HG03097 (cell line): ENCODE results near the gene NXNL2.

Experiments
- ATAC-seq: cut with Tn5 transposase; IDR thresholded peaks from one replicate; pipeline ENCODE4 v1.9.1; 2021; ENCODE audit not compliant: unreplicated experiment, low FRiP score

The NXNL2 gene

DNA sequence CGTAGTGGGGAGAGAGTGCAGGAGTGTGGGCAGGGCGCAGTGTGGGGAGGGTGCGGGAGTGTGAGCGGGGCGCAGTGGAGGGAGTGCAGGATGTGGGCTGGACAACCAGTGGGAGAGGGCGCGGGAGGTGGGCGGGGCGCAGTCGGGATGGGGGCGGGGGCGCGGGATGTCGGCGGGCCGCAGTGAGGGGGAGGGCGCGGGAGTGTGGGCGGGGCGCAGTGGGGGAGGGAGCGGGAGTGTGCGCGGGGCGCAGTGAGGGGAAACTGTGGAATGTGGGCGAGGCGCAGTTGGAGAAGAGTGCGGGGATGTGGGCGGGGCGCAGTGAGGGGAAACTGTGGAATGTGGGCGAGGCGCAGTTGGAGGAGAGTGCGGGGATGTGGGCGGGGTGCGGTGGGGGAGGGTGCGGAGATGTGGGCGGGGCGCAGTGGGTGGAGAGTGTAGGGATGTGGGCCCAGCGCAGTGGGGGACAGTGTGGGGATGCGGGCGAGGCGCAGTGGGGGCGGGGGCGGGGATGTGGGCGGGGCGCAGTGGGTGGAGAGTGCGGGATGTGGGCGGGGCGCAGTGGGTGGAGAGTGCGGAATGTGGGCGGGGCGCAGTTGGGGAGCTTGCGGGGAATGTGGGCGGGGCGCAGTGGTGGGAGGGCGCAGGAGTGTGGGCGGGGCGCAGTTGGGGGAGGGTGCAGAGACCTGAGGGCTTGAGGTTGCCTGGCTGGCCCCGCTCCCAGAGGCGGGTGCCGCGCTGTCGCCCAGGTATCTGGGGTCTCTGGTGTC, at the start of gene NXNL2:
TSS of gene NXNL2 (plus strand) at position 723 of the 770 bp plus-strand sequence. CDS start 257 bp downstream, outside the sequence.
- ATAC-seq: no peak

DNA sequence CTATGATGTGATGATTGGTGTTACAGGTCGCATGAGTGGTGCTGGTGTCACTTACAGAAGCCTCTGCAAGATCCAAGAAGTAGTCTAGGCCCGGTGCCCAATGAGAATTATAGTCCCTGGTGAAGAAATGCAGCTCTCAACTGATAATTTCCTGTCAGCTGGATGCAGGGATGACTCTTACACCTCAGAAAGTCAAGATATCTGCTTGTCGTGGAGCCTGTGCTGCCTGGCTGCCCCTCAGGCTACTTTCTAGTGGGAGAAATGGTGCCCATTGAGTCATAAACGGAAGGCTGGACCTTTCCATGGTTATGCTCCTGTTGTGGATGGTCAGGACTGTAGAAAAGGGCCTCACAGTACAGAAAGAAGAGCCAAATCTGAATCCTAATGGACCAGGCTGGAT, 46.8 kb upstream of the NXNL2 start:
- ATAC-seq: no peak

DNA sequence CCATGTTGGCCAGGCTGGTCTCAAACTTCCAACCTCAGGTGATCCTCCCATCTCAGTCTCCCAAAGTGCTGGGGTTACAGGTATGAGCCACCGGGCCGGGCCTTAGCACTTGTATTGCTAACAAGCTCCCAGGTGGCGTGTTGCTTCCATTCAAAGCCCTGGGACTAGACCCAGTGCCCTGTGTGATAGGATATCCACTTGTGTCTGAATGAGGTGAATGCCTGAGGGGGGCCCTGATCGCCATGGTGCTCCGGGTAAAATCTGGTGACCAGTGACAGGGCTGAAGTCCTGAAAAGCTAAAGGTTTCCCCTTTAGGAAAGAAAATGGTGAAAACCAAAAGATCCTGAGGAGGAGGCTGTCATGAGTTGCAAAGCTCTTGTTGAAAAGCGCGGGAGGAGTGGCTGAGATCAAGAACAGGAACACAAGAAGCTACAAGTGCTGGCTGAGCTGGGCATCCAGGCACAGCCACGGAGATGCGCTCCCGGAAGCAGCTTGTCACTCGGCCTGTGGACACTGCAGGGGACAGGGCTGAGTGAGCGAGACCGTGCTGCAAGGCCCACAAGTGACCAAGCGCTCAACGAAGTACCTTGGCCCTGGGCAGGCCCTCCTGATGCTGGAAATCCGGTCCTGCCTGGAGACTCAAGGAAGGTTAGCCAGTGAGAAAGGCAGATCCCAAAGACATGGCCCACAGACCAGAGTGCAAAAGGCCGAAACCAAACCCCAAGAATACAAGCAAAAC, 39.8 kb upstream of the NXNL2 start:
- no peak for ATAC-seq

- no peak for ATAC-seq
These were observed 37.8 kb upstream of the NXNL2 start for GRCh38 chr9:88497224-88497623.

GRCh38 chr9:88498880-88499279, 36.1 kb upstream of the NXNL2 start:
- ATAC-seq: no peak

DNA sequence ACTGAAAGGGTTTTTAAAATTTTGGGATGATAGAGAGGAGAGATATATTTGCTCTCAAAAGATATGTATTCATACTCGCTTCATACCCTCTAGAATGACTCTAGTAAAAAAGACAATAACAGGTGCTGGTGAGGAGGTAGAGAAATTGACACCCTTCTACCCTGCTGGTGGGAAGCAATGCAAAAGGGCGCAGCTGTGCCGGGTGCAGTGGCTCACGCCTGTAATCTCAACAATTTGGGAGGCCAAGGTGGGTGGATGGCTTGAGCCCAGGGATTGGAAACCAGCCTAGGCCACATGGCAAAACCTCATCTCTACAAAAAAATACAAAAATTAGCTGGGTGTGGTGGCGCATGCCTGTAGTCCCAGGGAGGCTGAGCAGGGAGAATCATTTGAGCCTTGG, 33.9 kb upstream of the NXNL2 start:
- ATAC-seq: no peak

DNA sequence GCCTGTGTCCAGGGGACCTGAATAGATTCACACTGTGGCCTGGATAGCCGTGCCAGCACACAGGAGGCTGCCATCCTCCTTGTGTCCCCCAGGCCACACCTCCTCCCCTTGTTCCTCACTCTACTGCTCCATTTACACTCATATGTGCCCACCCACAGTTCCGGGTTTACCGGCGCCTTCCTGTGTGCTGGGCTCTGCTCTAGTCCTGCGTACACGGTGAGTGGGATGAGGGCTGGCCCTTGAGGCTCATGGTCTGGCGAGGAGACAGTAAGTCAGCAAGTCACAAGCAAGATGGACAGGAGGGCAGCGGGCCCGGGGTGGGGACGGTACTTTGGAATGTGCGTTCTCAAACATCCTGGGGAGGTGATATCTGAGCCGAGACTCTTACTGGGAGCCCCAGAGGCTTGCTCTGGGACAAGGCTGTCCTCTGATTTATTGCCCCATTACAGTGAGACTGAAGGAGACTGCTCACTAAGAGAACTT, 32.4 kb upstream of the NXNL2 start:
- no peak for ATAC-seq

GRCh38 chr9:88503081-88503844, 31.7 kb upstream of the NXNL2 start:
- ATAC-seq: no peak

DNA sequence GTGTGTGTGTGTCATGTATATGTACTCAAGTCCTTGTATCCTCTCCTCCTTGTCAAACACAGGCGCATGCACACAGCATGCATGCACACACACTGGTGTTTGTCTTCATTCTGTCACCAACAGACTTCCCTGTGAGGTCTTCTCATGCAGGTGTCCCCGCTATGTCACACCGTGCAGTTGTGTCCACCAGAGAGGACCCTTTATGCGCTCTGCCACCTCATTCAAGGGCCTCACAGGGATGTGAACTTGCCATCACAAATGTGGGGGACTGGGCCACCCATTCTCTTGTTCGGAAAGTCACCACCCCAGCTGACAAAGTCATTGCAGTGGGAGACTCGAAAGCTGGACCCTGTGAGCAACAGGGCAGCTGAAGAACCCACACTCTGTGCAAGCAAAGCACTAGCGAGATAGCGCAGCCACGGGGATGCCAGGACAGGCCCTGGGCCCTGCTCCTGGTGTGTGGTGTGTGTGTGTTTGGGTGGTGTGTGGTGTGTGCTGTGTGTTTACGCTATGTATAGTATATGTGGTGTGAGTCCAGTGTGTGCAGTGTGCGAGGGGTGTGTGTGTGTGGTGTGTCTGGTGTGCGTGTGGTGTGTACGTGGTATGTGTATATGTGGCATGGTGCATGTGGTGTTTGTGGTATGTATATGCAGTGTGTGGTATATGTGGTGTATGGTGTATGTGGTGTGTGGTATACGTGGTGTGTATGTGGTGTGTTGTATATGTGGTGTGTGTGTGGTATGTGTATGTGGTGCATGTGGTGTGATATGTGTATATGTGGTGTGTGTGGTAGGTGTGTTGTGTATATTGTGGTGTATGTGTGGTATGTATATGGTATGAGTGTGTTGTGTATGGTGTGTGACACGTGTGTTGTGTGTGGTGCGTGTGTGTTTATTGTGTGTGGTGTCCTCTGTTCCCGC, 30.9 kb upstream of the NXNL2 start:
- no peak for ATAC-seq

DNA sequence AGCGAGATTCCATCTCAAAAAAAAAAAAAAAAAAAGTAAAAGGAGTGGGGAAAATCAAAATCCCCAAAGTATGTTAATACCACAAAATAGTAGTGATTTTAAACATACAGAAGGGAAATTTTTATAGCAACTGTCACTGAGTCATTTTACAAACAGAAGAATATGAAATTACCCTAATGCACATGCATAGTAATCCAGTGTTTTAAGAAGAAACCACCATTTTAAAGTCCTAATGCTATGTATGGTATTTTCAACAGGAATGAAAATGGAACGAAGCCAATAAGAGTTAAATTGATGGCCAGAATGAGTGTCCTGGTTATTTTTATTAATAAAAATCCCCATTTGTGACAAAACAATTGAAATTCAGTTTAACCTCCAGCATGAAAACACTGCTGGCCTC, 26.7 kb upstream of the NXNL2 start:
- no peak for ATAC-seq

- no peak for ATAC-seq
These were observed 23.1 kb upstream of the NXNL2 start for GRCh38 chr9:88511906-88512305.

DNA sequence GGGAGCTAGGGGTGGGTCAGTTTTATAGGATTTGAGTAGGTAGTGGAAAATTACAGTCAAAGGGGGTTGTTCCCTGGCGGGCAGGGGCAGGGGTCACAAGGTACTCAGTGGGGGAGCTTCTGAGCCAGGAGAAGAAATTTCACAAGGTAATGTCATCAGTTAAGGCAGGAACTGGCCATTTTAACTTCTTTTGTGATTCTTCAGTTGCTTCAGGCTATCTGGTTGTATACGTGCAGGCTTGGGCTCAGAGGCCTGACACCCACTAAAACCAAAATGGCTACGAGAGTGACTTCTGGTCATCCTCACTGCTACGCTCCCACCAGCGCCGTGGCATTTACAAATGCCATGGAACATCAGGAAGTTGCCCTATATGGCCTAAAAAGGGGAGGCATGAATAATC, 20.7 kb upstream of the NXNL2 start:
- ATAC-seq: no peak

DNA sequence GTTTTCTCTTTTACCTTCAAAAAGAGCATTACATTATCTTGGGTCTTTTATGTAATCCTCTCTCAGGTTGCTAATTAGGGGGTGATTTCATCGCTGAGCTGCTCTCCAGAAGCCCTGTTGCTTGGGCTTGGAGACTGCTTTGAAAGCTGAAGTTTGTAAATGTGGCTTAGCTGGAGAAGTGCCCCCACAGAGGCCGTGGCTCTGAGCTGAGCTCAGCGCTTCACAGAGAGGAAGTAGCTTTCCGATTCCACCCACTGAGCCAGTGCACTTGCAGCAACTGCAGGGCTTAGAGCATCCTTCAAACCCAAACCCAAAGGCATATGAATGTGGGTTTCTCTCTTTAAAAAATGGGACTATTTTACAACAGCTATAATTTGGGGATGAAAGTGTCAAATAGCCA, 13.7 kb upstream of the NXNL2 start:
- ATAC-seq: no peak

DNA sequence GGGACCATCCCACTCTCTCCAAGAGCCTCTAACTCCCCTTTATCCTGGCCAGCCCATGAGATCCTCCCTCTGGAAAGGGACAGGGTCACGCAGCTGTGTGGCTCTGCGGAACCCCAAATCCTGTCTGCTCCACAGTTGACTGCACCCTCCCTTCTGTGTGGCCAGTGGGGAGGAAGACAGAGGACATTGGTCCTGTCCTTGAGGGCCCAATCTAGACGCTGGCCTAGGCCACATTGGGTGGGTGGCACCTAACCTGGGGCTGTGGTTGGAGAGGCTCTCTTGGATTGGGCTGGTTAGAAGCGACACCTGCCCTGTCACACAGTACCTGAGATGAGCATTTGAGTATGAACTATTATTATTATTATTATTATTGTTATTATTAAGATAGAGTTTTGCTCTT, 12.6 kb upstream of the NXNL2 start:
- no peak for ATAC-seq

- ATAC-seq: no peak
These were observed 11.9 kb upstream of the NXNL2 start for GRCh38 chr9:88523056-88523455.

DNA sequence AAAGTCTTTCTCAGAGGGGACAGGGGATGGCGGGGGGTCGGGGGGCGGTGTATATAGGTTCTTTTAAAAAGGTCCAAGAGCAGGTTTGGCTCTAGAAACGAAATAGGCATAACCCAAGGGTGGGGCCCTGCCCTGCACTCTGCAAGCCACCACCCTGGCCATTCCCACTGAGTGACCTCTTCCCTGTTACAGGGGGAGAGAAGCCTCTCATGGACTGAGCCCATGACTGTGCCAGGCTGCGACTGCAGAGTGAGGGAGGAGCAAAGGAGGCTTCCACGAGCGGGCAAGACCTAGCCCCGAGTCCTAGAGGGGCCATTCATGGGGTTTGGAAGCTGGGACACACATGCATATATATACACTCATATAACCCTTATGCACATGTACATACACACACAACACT, 10.1 kb upstream of the NXNL2 start:
- no peak for ATAC-seq

GRCh38 chr9:88527618-88528017, 7.4 kb upstream of the NXNL2 start:
- no peak for ATAC-seq

DNA sequence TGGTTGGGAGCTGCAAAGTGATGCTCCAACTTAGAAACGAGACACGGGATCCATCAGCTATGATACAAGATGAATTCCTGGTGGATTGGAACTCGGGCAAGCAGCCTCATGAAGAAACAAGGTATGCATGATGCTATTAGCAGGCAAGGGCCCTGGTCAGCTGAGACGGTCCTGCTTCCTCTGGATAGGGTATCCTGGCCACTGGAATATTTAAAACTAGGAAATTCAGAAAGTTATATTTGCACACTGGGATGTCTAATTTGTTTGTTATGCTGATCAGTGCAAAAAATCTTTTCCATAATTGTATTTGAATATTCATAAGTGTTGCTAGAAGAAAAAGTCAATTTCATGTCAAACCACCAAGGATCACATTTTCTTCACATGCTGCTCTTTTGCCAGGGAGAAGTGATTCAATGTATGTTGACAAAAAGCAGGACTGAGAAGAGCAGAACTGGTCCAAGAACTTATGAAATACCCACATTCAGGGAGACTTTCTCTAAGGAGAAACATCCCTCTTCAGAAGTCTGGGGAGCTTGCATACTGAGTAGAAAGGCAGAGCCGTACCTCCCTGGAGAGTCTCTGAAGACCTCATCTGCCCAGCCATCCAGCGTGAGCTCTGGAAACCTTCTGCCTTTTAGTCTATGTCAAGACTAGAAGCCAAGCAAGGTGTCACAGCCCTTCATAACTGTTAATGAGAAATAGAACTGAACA, 6.7 kb upstream of the NXNL2 start:
- ATAC-seq: no peak

GRCh38 chr9:88529496-88529895, 5.5 kb upstream of the NXNL2 start:
- no peak for ATAC-seq

DNA sequence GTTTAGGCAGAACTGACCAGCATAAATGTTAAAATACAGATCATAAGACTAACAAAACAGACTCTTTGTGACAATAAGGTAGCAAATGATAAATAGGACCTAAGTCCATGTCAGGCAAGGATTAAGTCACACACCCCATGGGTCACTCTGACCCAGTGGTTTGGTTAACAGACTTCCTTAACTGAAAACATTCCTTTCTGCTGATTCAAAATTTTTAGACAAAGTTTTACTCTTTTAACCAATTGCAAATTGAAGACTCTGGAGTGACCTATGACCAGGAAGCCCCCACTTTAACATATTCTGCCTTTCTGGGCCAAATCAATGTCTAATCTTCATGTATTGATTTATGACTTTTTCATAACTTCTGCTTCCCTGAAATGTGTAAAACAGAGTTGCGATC, 4.9 kb upstream of the NXNL2 start:
- no peak for ATAC-seq
